Measurements from ENCODE around the gene MYH14.

DNA sequence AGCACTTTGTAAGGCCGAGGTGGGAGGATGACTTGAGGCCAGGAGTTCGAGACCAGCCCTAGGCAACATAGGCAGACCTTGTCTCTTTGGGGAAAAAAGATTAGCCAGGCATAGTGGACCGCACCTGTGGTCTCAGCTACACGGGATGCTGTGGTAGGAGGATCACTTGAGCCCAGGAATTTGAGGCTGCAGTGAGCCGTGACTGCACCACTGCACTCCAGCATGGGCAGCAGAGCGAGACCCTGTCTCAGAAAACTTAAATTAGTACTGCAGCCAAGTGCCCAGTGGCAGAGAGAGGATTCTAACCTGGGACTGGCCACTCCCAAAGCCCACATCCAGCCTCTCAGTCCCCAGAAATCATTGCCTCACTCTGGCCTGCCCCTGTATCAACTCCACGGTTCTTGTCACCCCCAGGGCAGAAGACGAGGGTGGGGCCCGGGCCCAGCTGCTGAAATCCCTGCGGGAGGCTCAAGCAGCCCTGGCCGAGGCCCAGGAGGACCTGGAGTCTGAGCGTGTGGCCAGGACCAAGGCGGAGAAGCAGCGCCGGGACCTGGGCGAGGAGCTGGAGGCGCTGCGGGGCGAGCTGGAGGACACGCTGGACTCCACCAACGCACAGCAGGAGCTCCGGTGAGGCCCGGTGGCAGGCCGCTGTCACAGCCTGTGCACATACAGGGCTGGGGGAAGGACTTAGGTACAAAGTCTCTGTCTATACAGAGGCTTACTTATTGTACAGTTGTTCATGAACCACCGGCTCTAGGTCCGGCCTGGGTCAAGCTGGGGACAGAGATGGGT, 72.4 kb downstream of the MYH14 start:
- TF ChIP-seq, protein P1, sequence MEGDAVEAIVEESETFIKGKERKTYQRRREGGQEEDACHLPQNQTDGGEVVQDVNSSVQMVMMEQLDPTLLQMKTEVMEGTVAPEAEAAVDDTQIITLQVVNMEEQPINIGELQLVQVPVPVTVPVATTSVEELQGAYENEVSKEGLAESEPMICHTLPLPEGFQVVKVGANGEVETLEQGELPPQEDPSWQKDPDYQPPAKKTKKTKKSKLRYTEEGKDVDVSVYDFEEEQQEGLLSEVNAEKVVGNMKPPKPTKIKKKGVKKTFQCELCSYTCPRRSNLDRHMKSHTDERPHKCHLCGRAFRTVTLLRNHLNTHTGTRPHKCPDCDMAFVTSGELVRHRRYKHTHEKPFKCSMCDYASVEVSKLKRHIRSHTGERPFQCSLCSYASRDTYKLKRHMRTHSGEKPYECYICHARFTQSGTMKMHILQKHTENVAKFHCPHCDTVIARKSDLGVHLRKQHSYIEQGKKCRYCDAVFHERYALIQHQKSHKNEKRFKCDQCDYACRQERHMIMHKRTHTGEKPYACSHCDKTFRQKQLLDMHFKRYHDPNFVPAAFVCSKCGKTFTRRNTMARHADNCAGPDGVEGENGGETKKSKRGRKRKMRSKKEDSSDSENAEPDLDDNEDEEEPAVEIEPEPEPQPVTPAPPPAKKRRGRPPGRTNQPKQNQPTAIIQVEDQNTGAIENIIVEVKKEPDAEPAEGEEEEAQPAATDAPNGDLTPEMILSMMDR (IDR thresholded peaks at IDR 0.05; ENCODE audit: low read depth, low read length), result no peak
- no peak for TF ChIP-seq EZH2phosphoT487 (IDR thresholded peaks at IDR 0.05; ENCODE audit: low read depth)
